Breast epithelium (tissue), 4 donors: ENCODE results near the gene GRHL1. TPM values are rescaled to one million over a fixed set of nuclear protein-coding genes. Genes with fewer than 3 reads are reported as not detected.

Experiments used
- DNase-seq, 2 donors: peaks; one replicate each; pipeline ENCODE4 v3.0.0-alpha.2; 2019; ENCODE audit warnings: low spot score in 2 of 2
- H3K27ac ChIP-seq, 2 donors: fragments of 200-600 bp; sonication (generic) in 1 of 2; one replicate each; pipeline ENCODE4 v1.5.1; 2016 to 2019; ENCODE audit warnings: mild to moderate bottlenecking in 1 of 2
- H3K27me3 ChIP-seq, 2 donors: fragments of 200-600 bp; sonication (generic) in 1 of 2; one replicate each; pipeline versions ENCODE4 v1.5.1 to v1.6.0; 2017 to 2019; ENCODE audit warnings: control low read depth in 1 of 2, mild to moderate bottlenecking in 1 of 2
- H3K36me3 ChIP-seq: fragments of 200-600 bp; one replicate; pipeline ENCODE4 v1.5.1; 2019
- H3K4me1 ChIP-seq, 2 donors: fragments of 200-600 bp; sonication (generic); one replicate each; pipeline ENCODE4 v1.5.1; 2016 to 2019; ENCODE audit warnings: control low read depth in 1 of 2
- H3K4me3 ChIP-seq, 3 donors: fragments of 200-600 bp; sonication (generic); 1 replicate in 2 of 3; 2 replicates in 1 of 3; pipeline ENCODE4 v1.5.1; 2016 to 2019; ENCODE audit warnings: mild to moderate bottlenecking in 3 of 3, moderate library complexity in 2 of 3
- H3K9me3 ChIP-seq, 2 donors: fragments of 200-600 bp; sonication (generic) in 1 of 2; one replicate each; pipeline ENCODE4 v1.5.1; 2016 to 2019; ENCODE audit warnings: control low read depth in 1 of 2
- POLR2A ChIP-seq: fragments of 450-650 bp; IDR thresholded peaks from one replicate; pipeline ENCODE4 v1.6.1; 2016; ENCODE audit warnings: antibody characterized with exemption, mild to moderate bottlenecking, moderate library complexity
- POLR2AphosphoS5 ChIP-seq, 3 donors: sonication (generic); formaldehyde crosslinking; IDR thresholded peaks; one replicate each; pipeline ENCODE4 v1.6.1; 2017; ENCODE audit warnings: antibody characterized with exemption in 3 of 3
- intact Hi-C: fragments of 100-400 bp; cut with DNase I; formaldehyde crosslinking; loops from one replicate; pipeline ENCODE4 v1.15.1; 2023; ENCODE audit warnings: low total_unique reads
- total RNA-seq, 3 donors: library from RNA; depleted of rRNA; stranded (reverse); fragments of >200 nt; gene quantifications; one replicate each; pipeline ENCODE4 v1.1.0, GENCODE V29; 2016
- TF ChIP-seq, protein P1 (sequence below), 3 donors: fragments of 450-650 bp; IDR thresholded peaks; one replicate each; pipeline ENCODE4 v1.5.1; 2016 to 2017; ENCODE audit warnings: antibody characterized with exemption in 3 of 3, mild to moderate bottlenecking in 3 of 3, moderate library complexity in 3 of 3

The GRHL1 gene
- total RNA-seq, 3 donors from 2014 or later = 2.1 to 86.3 (median 40.0) TPM

DNA sequence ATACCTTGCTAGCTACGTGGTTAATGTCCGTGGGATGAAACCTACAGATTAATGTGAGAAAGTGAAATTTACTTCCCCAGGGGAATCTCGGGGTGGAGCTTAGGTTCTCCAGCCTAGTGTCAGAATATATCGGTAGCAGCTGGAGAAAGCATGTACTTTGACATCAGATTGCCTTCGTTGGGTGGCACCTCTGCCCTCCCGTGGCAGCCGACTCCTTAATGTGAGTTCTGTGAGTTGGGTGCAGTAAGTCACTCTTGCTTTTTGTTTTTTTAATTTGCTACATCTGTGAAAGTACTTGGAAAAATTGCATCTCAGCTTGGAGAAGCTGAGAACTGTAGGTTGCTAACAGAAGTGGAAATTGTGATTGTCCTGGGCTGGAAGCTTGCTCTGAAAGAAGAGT, 95.4 kb downstream of the GRHL1 start:
- Histone ChIP-seq H3K27ac (no peak overlapping the region), H3K4me3 (no peak overlapping the region), H3K36me3 (no peaks in the 10 kb centered on the region), H3K9me3 (no peaks in the 10 kb centered on the region), H3K27me3 (no peaks in the 10 kb centered on the region), H3K4me1 (no peaks in the 10 kb centered on the region)
- intact Hi-C loops = loop anchor here (10.0 kb wide), 2 partner anchors 242 to 492 kb away; partner anchors contain the start of gene ADAM17
- TF ChIP-seq POLR2A (no peak), POLR2AphosphoS5 (IDR thresholded peaks at IDR 0.05) (no peak)
- TF ChIP-seq, protein P1, sequence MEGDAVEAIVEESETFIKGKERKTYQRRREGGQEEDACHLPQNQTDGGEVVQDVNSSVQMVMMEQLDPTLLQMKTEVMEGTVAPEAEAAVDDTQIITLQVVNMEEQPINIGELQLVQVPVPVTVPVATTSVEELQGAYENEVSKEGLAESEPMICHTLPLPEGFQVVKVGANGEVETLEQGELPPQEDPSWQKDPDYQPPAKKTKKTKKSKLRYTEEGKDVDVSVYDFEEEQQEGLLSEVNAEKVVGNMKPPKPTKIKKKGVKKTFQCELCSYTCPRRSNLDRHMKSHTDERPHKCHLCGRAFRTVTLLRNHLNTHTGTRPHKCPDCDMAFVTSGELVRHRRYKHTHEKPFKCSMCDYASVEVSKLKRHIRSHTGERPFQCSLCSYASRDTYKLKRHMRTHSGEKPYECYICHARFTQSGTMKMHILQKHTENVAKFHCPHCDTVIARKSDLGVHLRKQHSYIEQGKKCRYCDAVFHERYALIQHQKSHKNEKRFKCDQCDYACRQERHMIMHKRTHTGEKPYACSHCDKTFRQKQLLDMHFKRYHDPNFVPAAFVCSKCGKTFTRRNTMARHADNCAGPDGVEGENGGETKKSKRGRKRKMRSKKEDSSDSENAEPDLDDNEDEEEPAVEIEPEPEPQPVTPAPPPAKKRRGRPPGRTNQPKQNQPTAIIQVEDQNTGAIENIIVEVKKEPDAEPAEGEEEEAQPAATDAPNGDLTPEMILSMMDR (IDR thresholded peaks at IDR 0.05) = no peak
- DNase-seq = no peak

DNA sequence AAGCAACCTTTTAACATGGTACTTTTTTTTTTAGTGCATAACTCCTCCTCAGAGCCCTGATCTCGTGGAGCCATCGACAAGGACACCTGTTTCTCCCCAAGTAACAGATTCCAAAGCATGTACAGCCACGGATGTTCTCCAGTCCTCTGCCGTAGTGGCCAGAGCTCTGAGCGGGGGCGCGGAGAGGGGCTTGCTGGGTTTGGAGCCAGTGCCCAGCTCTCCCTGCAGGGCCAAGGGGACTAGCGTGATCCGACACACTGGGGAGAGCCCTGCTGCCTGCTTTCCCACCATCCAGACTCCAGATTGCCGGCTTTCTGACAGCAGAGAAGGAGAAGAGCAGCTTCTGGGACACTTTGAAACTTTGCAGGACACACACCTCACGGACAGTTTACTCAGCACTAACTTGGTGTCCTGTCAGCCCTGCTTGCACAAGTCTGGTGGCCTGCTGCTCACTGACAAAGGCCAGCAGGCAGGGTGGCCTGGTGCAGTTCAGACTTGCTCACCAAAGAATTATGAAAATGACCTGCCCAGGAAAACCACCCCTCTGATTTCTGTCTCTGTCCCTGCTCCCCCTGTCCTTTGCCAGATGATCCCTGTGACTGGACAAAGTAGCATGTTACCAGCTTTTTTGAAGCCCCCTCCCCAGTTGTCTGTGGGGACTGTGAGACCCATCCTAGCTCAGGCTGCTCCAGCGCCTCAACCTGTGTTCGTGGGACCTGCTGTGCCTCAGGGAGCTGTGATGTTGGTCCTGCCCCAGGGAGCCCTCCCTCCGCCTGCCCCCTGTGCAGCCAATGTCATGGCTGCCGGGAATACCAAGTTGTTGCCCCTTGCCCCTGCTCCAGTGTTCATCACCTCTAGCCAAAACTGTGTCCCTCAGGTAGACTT, 96.4 kb downstream of the GRHL1 start:
- Histone ChIP-seq H3K27me3 (no peaks in the 10 kb centered on the region), H3K4me3 (no peak overlapping the region), H3K36me3 (no peaks in the 10 kb centered on the region), H3K27ac (peak overlapping the region in 1 of 2 donors; percentile 16), H3K4me1 (no peaks in the 10 kb centered on the region), H3K9me3 (no peaks in the 10 kb centered on the region)
- DNase-seq = no peak
- TF ChIP-seq POLR2AphosphoS5 (IDR thresholded peaks at IDR 0.05) = no peak
- intact Hi-C loops = loop anchor here (10.0 kb wide), 2 partner anchors 243 to 493 kb away; partner anchors contain the start of gene ADAM17

DNA sequence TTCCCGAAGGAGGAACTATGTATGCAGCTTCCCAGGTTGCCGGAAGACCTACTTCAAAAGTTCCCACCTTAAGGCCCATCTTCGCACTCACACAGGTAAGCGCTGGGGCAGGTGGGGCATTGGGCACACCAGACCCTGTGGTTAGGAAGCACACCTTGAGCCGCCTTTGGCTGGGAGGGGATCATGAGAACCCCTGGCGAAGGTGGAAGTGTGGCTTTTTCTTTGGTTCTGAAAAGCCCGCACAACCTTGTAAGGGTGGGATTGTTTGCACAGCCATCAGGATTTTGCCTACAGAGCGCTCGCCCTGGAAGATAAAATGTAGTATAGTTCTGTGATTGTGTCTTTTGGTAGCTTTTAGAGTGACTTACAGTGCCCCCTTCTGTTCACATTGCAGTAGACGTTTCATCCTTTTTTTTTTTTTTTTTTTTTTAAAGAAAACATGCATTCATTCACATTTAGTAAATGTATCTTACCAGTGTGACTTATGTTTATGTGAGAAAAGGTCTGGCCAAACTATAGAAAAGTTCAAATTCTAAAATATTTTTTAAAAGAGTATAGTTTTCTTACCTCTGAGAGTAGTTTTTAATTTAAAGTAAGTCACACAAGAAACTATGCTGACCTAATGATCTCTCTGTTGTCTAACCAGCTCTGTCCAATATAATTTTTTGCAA, 97.1 kb downstream of the GRHL1 start:
- peak overlapping the region in 1 of 2 donors; percentile 16 for H3K27ac ChIP-seq
- no peaks in the 10 kb centered on the region for H3K9me3 ChIP-seq
- H3K4me3 ChIP-seq = no peak overlapping the region
- no peaks in the 10 kb centered on the region for H3K36me3 ChIP-seq
- H3K4me1 ChIP-seq = no peaks in the 10 kb centered on the region
- intact Hi-C loops = loop anchor here (10.0 kb wide), 2 partner anchors 244 to 494 kb away; partner anchors contain the start of gene ADAM17
- DNase-seq = no peak
- H3K27me3 ChIP-seq = no peaks in the 10 kb centered on the region
- TF ChIP-seq, protein P1 (IDR thresholded peaks at IDR 0.05) = peak in 2 of 3 donors; percentile 50 to 69
- no peak for TF ChIP-seq POLR2AphosphoS5 (IDR thresholded peaks at IDR 0.05)
- TF ChIP-seq POLR2A = no peak

Other genes starting within 250 kb of the GRHL1 start
- gene TAF1B, start 108.2 kb upstream of the GRHL1 start, total RNA-seq = 10 to 100 TPM; 17.0 to 21.6 (median 20.3) TPM
- 10 to 100 TPM; 22.0 to 27.5 (median 22.2) TPM for gene KLF11, start 91.9 kb downstream of the GRHL1 start, total RNA-seq
- 1 to 10 TPM; 1.3 to 2.4 (median 1.6) TPM for gene CYS1, start 128.7 kb downstream of the GRHL1 start, total RNA-seq
- 1 to 10 TPM in 2 of 3 donors, under 1 TPM in 1; 0.98 to 2.6 (median 1.6) TPM for gene RRM2, start 171.0 kb downstream of the GRHL1 start, total RNA-seq